Tibial artery (tissue), 4 donors: Measurements from ENCODE around the gene KCMF1.
A peak's percentile ranks its signal among the peaks of the same experiment; 100 is the strongest.
"Not testable (repeated sequence)": the region's sequence is repeated elsewhere in the genome, so short reads cannot be mapped to it uniquely, and the experiment has no call there.

Experiments used
- DNase-seq, 2 donors: peaks; one replicate each; pipeline ENCODE4 v3.0.0-alpha.2; 2019
- H3K27ac ChIP-seq, 2 donors: fragments of 200-600 bp; sonication (generic) in 1 of 2; 1 replicate in 1 of 2; 2 replicates in 1 of 2; pipeline ENCODE4 v1.5.1; 2018 to 2019; ENCODE audit warnings: mild to moderate bottlenecking in 1 of 2
- H3K27me3 ChIP-seq, 2 donors: fragments of 200-600 bp; sonication (generic) in 1 of 2; one replicate each; pipeline versions ENCODE4 v1.5.1 to v1.6.0; 2016 to 2019
- H3K36me3 ChIP-seq, 3 donors: fragments of 200-600 bp; sonication (generic) in 2 of 3; one replicate each; pipeline ENCODE4 v1.5.1; 2016 to 2019; ENCODE audit warnings: mild to moderate bottlenecking in 2 of 3
- H3K4me1 ChIP-seq, 4 donors: fragments of 200-600 bp; sonication (generic) in 2 of 4; 1 replicate in 3 of 4; 2 replicates in 1 of 4; pipeline ENCODE4 v1.5.1; 2016 to 2019
- H3K4me3 ChIP-seq, 2 donors: fragments of 200-600 bp; sonication (generic) in 1 of 2; 1 replicate in 1 of 2; 2 replicates in 1 of 2; pipeline ENCODE4 v1.5.1; 2018 to 2019; ENCODE audit warnings: mild to moderate bottlenecking in 2 of 2
- H3K9me3 ChIP-seq, 3 donors: fragments of 200-600 bp; sonication (generic) in 1 of 3; one replicate each; pipeline ENCODE4 v1.5.1; 2016 to 2019
- CTCF ChIP-seq, 2 experiments: fragments of 200-600 bp in 1 of 2; fragments of 450-650 bp in 1 of 2; IDR thresholded peaks; one replicate each; pipeline ENCODE4 v1.5.1; 2017 to 2019; ENCODE audit warnings: antibody characterized with exemption in 2 of 2, mild to moderate bottlenecking in 1 of 2, moderate library complexity in 1 of 2
- intact Hi-C: fragments of 100-400 bp; cut with DNase I; formaldehyde crosslinking; loops from one replicate; pipeline ENCODE4 v1.15.0; 2023; ENCODE audit warnings: low total_unique reads

KCMF1 gene

DNA sequence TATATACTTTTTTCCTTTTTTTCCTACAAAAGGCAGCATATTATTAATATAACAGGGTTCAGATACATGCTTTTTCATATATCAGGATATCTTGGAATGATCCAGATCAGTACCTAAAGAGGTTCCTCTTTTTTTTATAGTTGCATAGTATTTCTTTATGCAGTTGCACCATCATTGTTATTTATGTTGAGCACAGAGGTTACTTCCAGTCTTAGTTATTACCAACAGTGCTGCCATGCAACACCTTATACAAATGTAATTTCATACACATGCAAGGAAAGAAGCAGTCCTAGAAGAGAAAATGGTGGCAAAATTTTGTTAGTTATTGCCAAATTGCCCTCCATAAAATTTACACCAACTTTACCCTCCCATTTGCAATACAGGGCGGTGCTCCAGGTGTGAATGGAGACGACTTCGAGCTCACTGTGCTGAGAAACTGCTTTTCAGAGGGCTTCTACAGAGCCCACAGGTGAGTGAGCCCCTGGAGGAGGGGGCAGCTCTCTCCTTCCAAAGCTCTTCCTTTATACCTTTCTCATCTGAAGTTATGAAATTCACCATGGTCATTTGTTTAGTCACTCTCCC lies 30.0 kb upstream of the KCMF1 start:
- no peak overlapping the region for H3K27ac ChIP-seq
- no peaks in the 10 kb centered on the region for H3K9me3 ChIP-seq
- H3K27me3 ChIP-seq, result no peaks in the 10 kb centered on the region
- no peak for DNase-seq
- no peak overlapping the region for H3K4me3 ChIP-seq
- no peaks in the 10 kb centered on the region for H3K36me3 ChIP-seq
- intact Hi-C loops, result no loop called here
- TF ChIP-seq CTCF (IDR thresholded peaks at IDR 0.05), result no peak
- H3K4me1 ChIP-seq, result no peaks in the 10 kb centered on the region

- Histone ChIP-seq H3K36me3 (no peaks in the 10 kb centered on the region), H3K27ac (no peak overlapping the region), H3K4me1 (no peaks in the 10 kb centered on the region), H3K27me3 (no peaks in the 10 kb centered on the region), H3K9me3 (no peaks in the 10 kb centered on the region), H3K4me3 (no peak overlapping the region)
- DNase-seq, result no peak
- intact Hi-C loops, result no loop called here
- TF ChIP-seq CTCF (IDR thresholded peaks at IDR 0.05), result no peak
Measured at GRCh38 chr2:84942166-84942565, 28.8 kb upstream of the KCMF1 start.

- no peak for DNase-seq
- H3K4me1 ChIP-seq, result no peaks in the 10 kb centered on the region
- H3K27me3 ChIP-seq, result no peaks in the 10 kb centered on the region
- no peak for TF ChIP-seq CTCF (IDR thresholded peaks at IDR 0.05)
- no peaks in the 10 kb centered on the region for H3K9me3 ChIP-seq
- intact Hi-C loops, result no loop called here
- H3K27ac ChIP-seq, result no peak overlapping the region
- H3K36me3 ChIP-seq, result no peaks in the 10 kb centered on the region
- H3K4me3 ChIP-seq, result no peak overlapping the region
Measured at GRCh38 chr2:84942964-84943421, 28.0 kb upstream of the KCMF1 start.

- no peak for TF ChIP-seq CTCF (IDR thresholded peaks at IDR 0.05)
- Histone ChIP-seq H3K4me3 (no peak overlapping the region), H3K27me3 (no peaks in the 10 kb centered on the region), H3K36me3 (no peaks in the 10 kb centered on the region), H3K9me3 (no peaks in the 10 kb centered on the region), H3K27ac (no peak overlapping the region), H3K4me1 (no peaks in the 10 kb centered on the region)
- peak in 1 of 2 donors; percentile 11 for DNase-seq
- intact Hi-C loops, result no loop called here
Measured at GRCh38 chr2:84944295-84944909, 26.6 kb upstream of the KCMF1 start.

GRCh38 chr2:84945838-84946203 lies 25.1 kb upstream of the KCMF1 start:
- H3K36me3 ChIP-seq, H3K9me3 ChIP-seq, H3K27me3 ChIP-seq, H3K4me3 ChIP-seq, H3K27ac ChIP-seq, H3K4me1 ChIP-seq, intact Hi-C loops: not testable (repeated sequence)
- peak in 1 of 2 donors; percentile 15 for DNase-seq

DNA sequence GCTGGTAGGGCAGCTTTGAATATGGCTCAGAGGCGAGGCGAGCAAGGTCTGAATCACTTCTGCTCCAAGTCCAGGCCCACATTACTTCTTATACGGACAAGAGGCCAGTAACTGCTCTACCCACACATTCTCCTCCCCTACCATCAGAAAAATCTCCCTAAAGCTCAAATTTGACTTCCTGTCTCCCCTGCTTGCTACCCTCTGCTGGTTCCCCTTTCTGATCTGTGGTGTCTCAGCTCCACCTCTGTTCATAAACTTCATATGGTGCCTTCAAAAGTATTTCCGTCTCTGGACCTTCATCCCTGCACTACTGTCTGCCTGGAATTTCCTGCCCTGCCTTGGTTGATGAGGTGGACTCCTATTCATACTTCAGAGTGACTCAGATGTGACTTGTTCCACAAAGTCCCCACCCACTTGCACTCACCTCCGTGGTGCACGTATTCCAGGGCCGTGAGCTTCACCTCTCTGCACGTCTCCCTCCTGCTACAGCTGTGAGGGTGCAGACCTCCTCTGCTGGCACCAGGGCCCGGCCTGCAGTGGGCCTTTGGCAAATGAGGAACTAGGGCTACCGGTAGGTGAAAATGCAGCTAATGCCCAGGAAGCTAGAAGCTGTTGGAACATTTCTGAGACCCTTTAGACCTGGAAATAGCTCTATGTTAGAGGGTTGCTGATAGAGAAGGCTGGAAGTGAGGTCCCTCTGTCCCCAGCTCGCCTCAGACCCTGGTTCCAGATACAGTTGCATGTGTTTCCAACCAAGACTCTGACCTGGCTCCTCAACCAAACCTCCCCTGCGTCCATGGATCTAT lies 24.6 kb upstream of the KCMF1 start:
- no peaks in the 10 kb centered on the region for H3K36me3 ChIP-seq
- intact Hi-C loops, result no loop called here
- TF ChIP-seq CTCF (IDR thresholded peaks at IDR 0.05), result no peak
- H3K4me3 ChIP-seq, result no peak overlapping the region
- H3K9me3 ChIP-seq, result no peaks in the 10 kb centered on the region
- no peak overlapping the region for H3K27ac ChIP-seq
- no peaks in the 10 kb centered on the region for H3K4me1 ChIP-seq
- no peaks in the 10 kb centered on the region for H3K27me3 ChIP-seq
- peak in 1 of 2 donors; percentile 52 for DNase-seq
